Small intestine (tissue), 7 donors: ENCODE data around the gene MLST8. TPM values are rescaled to one million over a fixed set of nuclear protein-coding genes. Genes with fewer than 3 reads are reported as not detected.

Experiments
- DNase-seq, 2 donors: peaks; one replicate each; pipeline versions ENCODE4 v3.0.0 to v3.0.0-alpha.2; 2013
- FAIRE-seq: peaks from 2 replicates; lab custom pipeline; 2012; peaks lifted over from hg19 to GRCh38; lab: Jason Lieb, UNC
- H3K27ac ChIP-seq, 3 donors: one replicate each; pipeline ENCODE4 v1.5.1; 2013; ENCODE audit warnings: low read length in 2 of 3, mild to moderate bottlenecking in 2 of 3, control low read depth in 1 of 3, inconsistent platforms in 1 of 3, low read depth in 1 of 3, moderate library complexity in 1 of 3
- H3K27me3 ChIP-seq, 3 donors: one replicate each; pipeline ENCODE4 v1.6.1; 2013; ENCODE audit warnings: low read length in 3 of 3, inconsistent platforms in 1 of 3; ENCODE audit not compliant: control insufficient read depth in 3 of 3, insufficient read depth in 3 of 3
- H3K36me3 ChIP-seq, 3 donors: one replicate each; pipeline ENCODE4 v1.6.1; 2013; ENCODE audit warnings: low read length in 3 of 3, inconsistent platforms in 1 of 3, low read depth in 1 of 3, mild to moderate bottlenecking in 1 of 3, moderate library complexity in 1 of 3; ENCODE audit not compliant: control insufficient read depth in 3 of 3, insufficient read depth in 2 of 3
- H3K4me1 ChIP-seq, 3 donors: one replicate each; pipeline ENCODE4 v1.6.1; 2013; ENCODE audit warnings: low read length in 2 of 3, inconsistent platforms in 1 of 3, low read depth in 1 of 3, mild to moderate bottlenecking in 1 of 3, moderate library complexity in 1 of 3; ENCODE audit not compliant: control insufficient read depth in 3 of 3, insufficient read depth in 2 of 3
- H3K4me3 ChIP-seq, 3 donors: one replicate each; pipeline ENCODE4 v1.5.1; 2013; ENCODE audit warnings: low read length in 3 of 3, control low read depth in 1 of 3, inconsistent platforms in 1 of 3, low read depth in 1 of 3, mild to moderate bottlenecking in 1 of 3, moderate library complexity in 1 of 3
- H3K9me3 ChIP-seq, 2 donors: one replicate each; pipeline ENCODE4 v1.6.1; 2013; ENCODE audit warnings: low read depth in 1 of 2, low read length in 1 of 2; ENCODE audit not compliant: control insufficient read depth in 2 of 2, insufficient read depth in 1 of 2
- WGBS, 3 donors: extraction: QIAGEN DNeasy Blood & Tissue Kit; methylation state at CpG; one replicate each; pipeline ENCODE4 v1.1.7; 2013; 5-methylcytosine and 5-hydroxymethylcytosine counted together
- polyA plus RNA-seq, 4 donors: library from polyadenylated mRNA; stranded (reverse) in 3 of 4; unstranded in 1 of 4; fragments of 200-250 nt in 3 of 4; fragments of 120-200 nt in 1 of 4; gene quantifications; one replicate each; pipeline versions ENCODE4 v1.2.1 to v1.2.3, GENCODE V29; 2013
- donor health status: healthy with polysubstance abuse.
- donor health status: control.
- donor health status: control.
- donor health status: Bipolar disorder and iron deficiency.
- donor health status: healthy.

Gene MLST8
- polyA plus RNA-seq, 4 donors = 41.5 to 68.7 (median 62.7) TPM

DNA sequence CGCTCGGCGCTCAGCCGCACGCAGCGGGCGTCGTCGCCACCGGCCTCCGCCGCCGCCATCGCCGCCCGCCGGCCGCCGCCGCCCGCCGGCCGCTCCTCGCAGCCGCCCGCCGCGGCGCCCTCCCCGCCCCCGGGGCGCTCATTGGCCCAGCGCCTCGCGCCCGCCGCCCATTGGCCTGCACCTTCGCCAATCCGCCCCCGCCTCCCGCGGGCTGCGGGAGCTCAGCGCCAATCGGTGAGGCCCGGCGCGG, 9.4 kb downstream of the MLST8 start, which contains the start of gene PGP:
TSS of gene PGP (minus strand) at position 122 of the 250 bp plus-strand sequence. CDS start at position 59, 63 bp downstream.
- no peak for FAIRE-seq
- no peak for DNase-seq
- 0 to 1% (median 0%) methylated on average over 9 to 48 of the region's 48 CpGs for WGBS, 3 donors
- Histone ChIP-seq H3K4me1 (peaks cover 2 to 19% (median 6%) of the 10 kb centered on the region in 3 donors), H3K36me3 (peaks cover 0 to 31% (median 0%) of the 10 kb centered on the region in 3 donors), H3K27ac (peak within 1 kb of the TSS; percentile 90 to 97 (median 91)), H3K4me3 (peak within 1 kb of the TSS; percentile 58 to 86 (median 73)), H3K9me3 (no peaks in the 10 kb centered on the region), H3K27me3 (no peaks in the 10 kb centered on the region)

DNA sequence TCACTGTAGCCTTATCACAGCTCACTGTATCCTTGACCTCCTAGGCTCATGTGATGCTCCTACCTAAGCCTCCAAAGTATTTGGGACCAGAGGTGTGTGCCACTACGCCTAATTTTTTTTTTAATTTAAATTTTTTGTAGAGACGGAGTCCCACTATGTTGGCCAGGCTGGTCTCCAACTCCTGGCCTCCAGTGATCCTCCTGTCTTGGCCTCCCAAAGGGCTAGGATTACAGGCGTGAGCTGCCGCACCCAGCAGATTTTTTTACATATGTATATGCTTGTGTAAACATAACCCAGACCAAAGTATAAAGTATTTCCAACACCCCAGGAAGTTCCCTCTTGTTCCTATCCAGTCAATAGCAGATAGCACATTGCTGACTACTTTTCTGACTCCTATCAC, 11.1 kb downstream of the MLST8 start:
- Histone ChIP-seq H3K4me1 (peaks cover 2 to 19% (median 6%) of the 10 kb centered on the region in 3 donors), H3K4me3 (no peak overlapping the region), H3K27me3 (no peaks in the 10 kb centered on the region), H3K27ac (no peak overlapping the region), H3K36me3 (peaks cover 0 to 17% (median 0%) of the 10 kb centered on the region in 3 donors), H3K9me3 (no peaks in the 10 kb centered on the region)
- no peak for FAIRE-seq
- peak; percentile 21 to 40 for DNase-seq
- 77 to 86% (median 80%) methylated on average over 4 of the region's 4 CpGs for WGBS, 3 donors

DNA sequence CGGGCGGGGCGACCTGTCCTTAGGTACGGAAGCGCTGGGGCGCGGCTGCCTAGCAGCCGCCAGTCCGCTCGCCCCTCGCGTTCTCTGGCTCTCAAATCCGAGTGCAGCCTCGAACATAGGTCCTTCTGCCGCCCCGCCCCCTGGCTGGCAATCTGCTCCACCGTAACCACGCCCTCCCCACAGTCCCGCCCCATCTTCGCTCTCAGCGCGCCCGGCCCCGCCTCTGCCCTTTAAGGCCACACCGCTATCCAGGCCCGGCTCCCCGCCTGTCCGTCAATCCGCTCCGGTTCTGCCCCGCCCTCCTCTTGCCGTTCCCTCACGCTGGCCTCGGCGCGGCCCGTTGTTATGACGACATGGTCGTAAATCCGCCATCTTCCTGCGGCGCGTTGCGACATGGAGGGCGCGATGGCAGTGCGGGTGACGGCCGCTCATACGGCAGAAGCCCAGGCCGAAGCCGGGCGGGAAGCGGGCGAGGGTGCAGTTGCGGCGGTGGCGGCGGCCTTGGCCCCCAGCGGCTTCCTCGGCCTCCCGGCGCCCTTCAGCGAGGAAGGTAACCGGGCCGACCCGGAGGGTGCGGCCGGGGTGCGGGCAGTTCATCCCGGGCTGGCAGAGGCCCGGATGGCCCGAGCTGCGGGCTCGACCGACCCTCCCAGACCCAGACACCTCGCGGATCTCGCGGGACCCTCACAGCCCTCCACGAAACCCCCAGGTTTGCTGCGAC, 18.1 kb downstream of the MLST8 start, which contains the start of gene E4F1:
TSS of gene E4F1 (plus strand) at position 371 of the 721 bp plus-strand sequence. CDS start at position 394, 23 bp downstream.
- Histone ChIP-seq H3K36me3 (peaks cover 0 to 23% (median 0%) of the 10 kb centered on the region in 3 donors), H3K9me3 (no peaks in the 10 kb centered on the region), H3K27ac (peak within 1 kb of the TSS; percentile 73 to 89 (median 87)), H3K27me3 (no peaks in the 10 kb centered on the region), H3K4me3 (peak within 1 kb of the TSS; percentile 83 to 99 (median 86)), H3K4me1 (peaks cover 0 to 11% (median 2%) of the 10 kb centered on the region in 3 donors)
- DNase-seq = peak; percentile 99 to 100
- FAIRE-seq = no peak
- 0 to 1% (median 0%) methylated on average over 68 to 82 of the region's 82 CpGs for WGBS, 3 donors

DNA sequence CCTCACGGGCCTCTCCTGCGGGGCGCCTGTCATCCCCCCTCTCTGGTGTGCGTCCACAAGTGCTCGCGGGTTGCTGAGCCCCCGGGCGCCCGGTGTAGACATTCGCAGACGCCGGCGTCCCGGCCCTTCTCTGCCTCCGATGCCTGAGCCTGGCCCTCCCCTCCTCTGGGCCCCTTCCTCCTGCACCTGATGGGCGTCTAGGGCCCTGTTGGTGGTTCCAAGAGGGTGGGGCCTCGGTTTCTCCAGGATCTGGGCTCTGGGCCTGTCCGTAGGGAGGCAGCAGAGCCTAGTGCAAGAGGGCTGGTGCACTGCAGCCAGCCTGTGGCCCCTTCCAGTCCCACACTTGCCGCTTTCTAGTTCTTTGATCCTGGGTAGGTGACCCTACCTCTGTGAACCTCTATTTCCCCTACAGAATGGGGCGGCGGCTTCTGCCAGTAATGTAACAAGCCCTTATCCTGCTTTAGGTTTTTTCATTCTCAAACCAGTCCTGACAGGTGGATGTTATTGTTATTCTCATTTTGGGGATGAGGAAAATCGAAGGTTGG, 18.8 kb downstream of the MLST8 start:
- peaks cover 0 to 11% (median 2%) of the 10 kb centered on the region in 3 donors for H3K4me1 ChIP-seq
- H3K9me3 ChIP-seq = no peaks in the 10 kb centered on the region
- H3K27ac ChIP-seq = peak overlapping the region; percentile 73 to 89 (median 87)
- H3K36me3 ChIP-seq = peaks cover 0 to 30% (median 3%) of the 10 kb centered on the region in 3 donors
- no peaks in the 10 kb centered on the region for H3K27me3 ChIP-seq
- WGBS, 3 donors = 3 to 4% (median 4%) methylated on average over 18 to 22 of the region's 22 CpGs
- DNase-seq (peak; percentile 65 to 68), FAIRE-seq (no peak)
- H3K4me3 ChIP-seq = peak overlapping the region; percentile 83 to 99 (median 86)

DNA sequence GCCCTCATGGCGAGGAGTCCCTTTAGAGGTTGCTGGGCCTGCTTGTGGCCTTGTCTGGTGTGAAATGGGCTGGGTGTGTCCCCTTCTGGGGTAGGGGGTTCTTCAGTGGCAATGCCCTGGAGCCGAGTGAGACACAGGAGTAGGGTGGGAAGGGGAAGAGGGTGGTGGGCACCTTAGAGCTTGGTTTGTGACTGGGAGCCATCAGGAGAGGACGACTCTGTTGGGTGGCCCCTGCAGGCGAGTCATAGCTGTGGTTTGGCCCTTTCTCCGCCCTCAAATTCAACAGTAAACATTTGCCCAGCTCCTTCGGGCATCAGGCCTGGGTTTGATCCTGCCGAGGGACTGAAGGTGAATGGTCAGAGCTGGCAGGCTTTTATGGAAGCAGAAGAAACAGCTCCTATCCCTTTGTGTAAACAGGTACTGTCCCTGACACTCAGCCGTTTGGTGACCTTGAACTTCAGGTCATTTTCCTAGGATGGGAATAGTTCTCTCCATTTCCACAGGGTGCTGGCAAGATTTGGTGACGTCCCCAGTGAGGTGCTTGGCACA, 21.1 kb downstream of the MLST8 start:
- FAIRE-seq (no peak), DNase-seq (no peak)
- no peaks in the 10 kb centered on the region for H3K27me3 ChIP-seq
- H3K27ac ChIP-seq = no peak overlapping the region
- no peak overlapping the region for H3K4me3 ChIP-seq
- 46 to 67% (median 54%) methylated on average over 9 of the region's 9 CpGs for WGBS, 3 donors
- H3K4me1 ChIP-seq = peaks cover 0 to 11% (median 2%) of the 10 kb centered on the region in 3 donors
- no peaks in the 10 kb centered on the region for H3K9me3 ChIP-seq
- H3K36me3 ChIP-seq = peaks cover 4 to 53% (median 8%) of the 10 kb centered on the region in 3 donors

DNA sequence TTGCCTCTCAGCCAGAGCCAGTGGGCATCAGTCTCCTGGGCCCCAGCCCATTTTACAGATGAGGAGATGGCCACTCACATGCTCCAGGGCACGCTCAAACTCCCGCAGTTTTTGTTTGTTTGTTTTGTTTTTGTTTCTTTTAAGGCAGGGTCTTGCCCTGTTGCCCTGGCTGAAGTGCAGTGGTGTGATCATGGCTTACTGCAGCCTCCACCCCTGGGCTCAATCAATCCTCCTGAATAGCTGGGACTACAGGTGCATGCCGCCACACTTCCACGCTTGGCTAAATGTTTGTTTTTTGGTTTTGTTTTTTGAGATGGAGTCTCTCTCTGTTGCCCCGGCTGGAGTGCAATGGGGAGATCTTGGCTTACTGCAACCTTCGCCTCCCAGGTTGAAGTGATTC, 21.7 kb downstream of the MLST8 start:
- peaks cover 6 to 59% (median 8%) of the 10 kb centered on the region in 3 donors for H3K36me3 ChIP-seq
- no peak for FAIRE-seq
- no peak overlapping the region for H3K27ac ChIP-seq

DNA sequence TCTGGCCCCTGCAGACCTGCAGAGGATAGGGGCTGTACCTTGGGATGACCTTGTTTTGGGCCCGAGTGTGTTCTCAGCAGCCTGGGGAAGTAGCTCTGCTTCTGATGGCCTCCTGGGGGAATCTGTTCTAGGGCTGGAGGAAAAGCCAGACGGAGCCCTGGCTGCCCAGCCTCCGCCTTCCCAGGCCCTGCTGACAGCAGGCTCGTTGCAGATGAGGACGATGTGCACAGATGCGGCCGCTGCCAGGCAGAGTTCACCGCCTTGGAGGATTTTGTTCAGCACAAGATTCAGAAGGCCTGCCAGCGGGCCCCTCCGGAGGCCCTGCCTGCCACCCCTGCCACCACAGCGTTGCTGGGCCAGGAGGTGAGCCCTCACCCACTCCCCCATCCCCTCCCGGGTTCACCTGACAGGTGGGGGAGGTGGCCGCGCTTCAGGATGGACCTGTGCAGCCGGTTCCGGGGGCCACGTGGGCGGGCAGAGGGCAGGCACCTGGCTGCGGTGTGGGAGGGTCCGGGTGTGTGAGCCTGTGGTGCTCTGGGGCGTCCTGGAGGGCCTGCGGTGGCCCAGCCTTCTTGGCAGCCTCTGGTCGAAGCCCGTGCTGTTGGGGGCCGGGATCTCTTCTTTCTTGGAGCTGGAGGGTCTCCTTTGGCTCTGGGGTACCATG, 23.0 kb downstream of the MLST8 start:
- Histone ChIP-seq H3K36me3 (peaks cover 8 to 72% (median 17%) of the 10 kb centered on the region in 3 donors), H3K27ac (no peak overlapping the region), H3K4me3 (no peak overlapping the region), H3K4me1 (peaks cover 0 to 9% (median 2%) of the 10 kb centered on the region in 3 donors), H3K9me3 (no peaks in the 10 kb centered on the region), H3K27me3 (no peaks in the 10 kb centered on the region)
- DNase-seq (no peak), FAIRE-seq (no peak)
- 90 to 92% (median 90%) methylated on average over 21 to 25 of the region's 25 CpGs for WGBS, 3 donors

More for the DNA sequence above, 21.7 kb downstream of the MLST8 start:
- Histone ChIP-seq H3K4me1 (peaks cover 0 to 11% (median 2%) of the 10 kb centered on the region in 3 donors), H3K9me3 (no peaks in the 10 kb centered on the region), H3K27me3 (no peaks in the 10 kb centered on the region), H3K4me3 (no peak overlapping the region)
- 90 to 94% (median 94%) methylated on average over 6 of the region's 6 CpGs for WGBS, 3 donors
- no peak for DNase-seq

DNA sequence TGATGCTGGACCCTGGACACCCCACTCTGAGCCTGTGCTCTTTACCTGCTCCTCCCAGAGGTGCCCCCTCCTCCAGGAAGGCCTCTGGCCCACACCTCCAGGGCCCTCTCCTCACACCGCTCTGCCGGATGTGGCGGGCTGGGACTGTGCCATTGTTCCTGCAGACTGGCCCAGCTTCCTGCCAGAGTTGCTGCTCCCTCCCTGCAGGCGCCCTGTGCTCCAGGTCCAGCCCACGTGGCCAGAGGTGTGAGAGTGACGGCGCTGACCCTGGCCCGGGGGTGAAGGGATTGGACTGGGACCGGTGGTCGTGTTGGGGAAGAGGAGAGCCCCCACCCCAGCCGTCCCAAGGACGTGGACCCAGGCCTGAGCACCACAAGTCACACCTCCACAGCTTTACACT, 23.8 kb downstream of the MLST8 start:
- 84 to 91% (median 89%) methylated on average over 6 to 12 of the region's 12 CpGs for WGBS, 3 donors
- Histone ChIP-seq H3K4me3 (no peak overlapping the region), H3K9me3 (no peaks in the 10 kb centered on the region), H3K36me3 (peaks cover 14 to 78% (median 17%) of the 10 kb centered on the region in 3 donors), H3K27me3 (no peaks in the 10 kb centered on the region), H3K27ac (no peak overlapping the region), H3K4me1 (peaks cover 0 to 7% (median 2%) of the 10 kb centered on the region in 3 donors)
- DNase-seq (no peak), FAIRE-seq (no peak)
